ENCODE measurements around the gene COL20A1. TPM values are rescaled to one million over a fixed set of nuclear protein-coding genes. Genes with fewer than 3 reads are reported as not detected.

Gene COL20A1
- total RNA-seq, 2 donors from 2014 or later: not detected

GRCh38 chr20:63363013-63363957, 70.3 kb downstream of the COL20A1 start:
- intact Hi-C loops (cut with DNase I, micrococcal nuclease): no loop called here
- ATAC-seq (no peak), DNase-seq (no peak)

- ATAC-seq (no peak), DNase-seq (no peak)
- intact Hi-C loops (cut with DNase I, micrococcal nuclease): no loop called here
These were observed 71.1 kb downstream of the COL20A1 start for GRCh38 chr20:63363981-63364561.

- ATAC-seq: no peak
- intact Hi-C loops (cut with DNase I, micrococcal nuclease): no loop called here
These were observed 72.0 kb downstream of the COL20A1 start for GRCh38 chr20:63364801-63365585.

GRCh38 chr20:63365601-63366389, 72.8 kb downstream of the COL20A1 start:
- no peak for ATAC-seq
- intact Hi-C loops (cut with DNase I, micrococcal nuclease): no loop called here

More at GRCh38 chr20:63364801-63365585, 72.0 kb downstream of the COL20A1 start:
- no peak for DNase-seq

GRCh38 chr20:63366390-63367365, 73.7 kb downstream of the COL20A1 start:
- no peak for ATAC-seq
- intact Hi-C loops (cut with DNase I, micrococcal nuclease): no loop called here
- no peak for DNase-seq

More at GRCh38 chr20:63365601-63366389, 72.8 kb downstream of the COL20A1 start:
- DNase-seq: no peak

GRCh38 chr20:63367446-63368055, 74.6 kb downstream of the COL20A1 start:
- intact Hi-C loops (cut with DNase I, micrococcal nuclease): no loop called here
- ATAC-seq (no peak), DNase-seq (no peak)

- ATAC-seq: no peak
- intact Hi-C loops (cut with DNase I, micrococcal nuclease): no loop called here
These were observed 75.2 kb downstream of the COL20A1 start for GRCh38 chr20:63368151-63368550.

GRCh38 chr20:63369024-63369530, 76.1 kb downstream of the COL20A1 start:
- ATAC-seq: no peak
- DNase-seq: no peak
- intact Hi-C loops (cut with DNase I, micrococcal nuclease): no loop called here

More at GRCh38 chr20:63368151-63368550, 75.2 kb downstream of the COL20A1 start:
- DNase-seq: no peak

GRCh38 chr20:63369724-63370617, 77.0 kb downstream of the COL20A1 start:
- ATAC-seq (no peak), DNase-seq (no peak)
- intact Hi-C loops (cut with DNase I, micrococcal nuclease): no loop called here

- DNase-seq (no peak), ATAC-seq (no peak)
- intact Hi-C loops (cut with DNase I, micrococcal nuclease): no loop called here
These were observed 77.7 kb downstream of the COL20A1 start for GRCh38 chr20:63370618-63371187.

GRCh38 chr20:63371291-63371865, 78.4 kb downstream of the COL20A1 start:
- no peak for ATAC-seq
- intact Hi-C loops (cut with DNase I, micrococcal nuclease): no loop called here
- no peak for DNase-seq

GRCh38 chr20:63372971-63373885, 80.2 kb downstream of the COL20A1 start:
- intact Hi-C loops (cut with DNase I, micrococcal nuclease): no loop called here
- DNase-seq: no peak
- ATAC-seq: no peak

GRCh38 chr20:63373996-63374395, 81.0 kb downstream of the COL20A1 start:
- intact Hi-C loops (cut with DNase I, micrococcal nuclease): no loop called here
- ATAC-seq: no peak
- DNase-seq: no peak

GRCh38 chr20:63374504-63374903, 81.5 kb downstream of the COL20A1 start:
- no peak for DNase-seq
- ATAC-seq: no peak
- intact Hi-C loops (cut with DNase I, micrococcal nuclease): no loop called here
